Adrenal gland (tissue), 5 donors: ENCODE results near the gene CCNK.

ENCODE experiments used
- POLR2A ChIP-seq, 2 donors: fragments of 450-650 bp; IDR thresholded peaks; one replicate each; pipeline ENCODE4 v1.6.1; 2017; ENCODE audit warnings: antibody characterized with exemption in 2 of 2, mild to moderate bottlenecking in 2 of 2, moderate library complexity in 1 of 2
- TF ChIP-seq, protein P1 (sequence below), 6 experiments: fragments of 450-650 bp in 4 of 6; fragments of 200-600 bp in 2 of 6; sonication (generic) in 1 of 6; IDR thresholded peaks; 1 replicate in 5 of 6; 2 replicates in 1 of 6; pipeline versions ENCODE4 v1.5.1 to v1.8.0; 2016 to 2021; ENCODE audit warnings: antibody characterized with exemption in 6 of 6, mild to moderate bottlenecking in 2 of 6, moderate library complexity in 1 of 6
- donor health status: DM: no; HTN: no; CAD: no.

GRCh38 chr14:99550387-99550992 is 69.3 kb downstream of the CCNK start:
- TF ChIP-seq, protein P1, sequence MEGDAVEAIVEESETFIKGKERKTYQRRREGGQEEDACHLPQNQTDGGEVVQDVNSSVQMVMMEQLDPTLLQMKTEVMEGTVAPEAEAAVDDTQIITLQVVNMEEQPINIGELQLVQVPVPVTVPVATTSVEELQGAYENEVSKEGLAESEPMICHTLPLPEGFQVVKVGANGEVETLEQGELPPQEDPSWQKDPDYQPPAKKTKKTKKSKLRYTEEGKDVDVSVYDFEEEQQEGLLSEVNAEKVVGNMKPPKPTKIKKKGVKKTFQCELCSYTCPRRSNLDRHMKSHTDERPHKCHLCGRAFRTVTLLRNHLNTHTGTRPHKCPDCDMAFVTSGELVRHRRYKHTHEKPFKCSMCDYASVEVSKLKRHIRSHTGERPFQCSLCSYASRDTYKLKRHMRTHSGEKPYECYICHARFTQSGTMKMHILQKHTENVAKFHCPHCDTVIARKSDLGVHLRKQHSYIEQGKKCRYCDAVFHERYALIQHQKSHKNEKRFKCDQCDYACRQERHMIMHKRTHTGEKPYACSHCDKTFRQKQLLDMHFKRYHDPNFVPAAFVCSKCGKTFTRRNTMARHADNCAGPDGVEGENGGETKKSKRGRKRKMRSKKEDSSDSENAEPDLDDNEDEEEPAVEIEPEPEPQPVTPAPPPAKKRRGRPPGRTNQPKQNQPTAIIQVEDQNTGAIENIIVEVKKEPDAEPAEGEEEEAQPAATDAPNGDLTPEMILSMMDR (IDR thresholded peaks at IDR 0.05): no peak
- no peak for TF ChIP-seq POLR2A (IDR thresholded peaks at IDR 0.05)
